PC-3 (cell line): ENCODE data around the gene C2. TPM values are rescaled to one million over a fixed set of nuclear protein-coding genes. Genes with fewer than 3 reads are reported as not detected.

Source experiments
- ATAC-seq: fragments of 200-7000 bp; cut with Tn5 transposase; 2 replicates; pipeline ENCODE4 v1.9.1; 2020; ENCODE audit warnings: mild to moderate bottlenecking, moderate library complexity
- BruUV-seq: library from RNA; stranded (reverse); fragments of 400-500 nt; replicated peaks from 2 replicates; lab custom pipeline; 2021; lab: Mats Ljungman, UMichigan
- CTCF ChIA-PET: fragments of 300-600 bp; sonication (Branson Sonifier 250); formaldehyde crosslinking; loops from one replicate; lab custom pipeline; 2022; ENCODE audit warnings: antibody characterized with exemption; lab: Charles Lee
- POLR2A ChIA-PET: fragments of 300-600 bp; sonication (Branson Sonifier 250); formaldehyde crosslinking; loops from one replicate; lab custom pipeline; 2022; ENCODE audit warnings: antibody characterized with exemption; ENCODE audit not compliant: unreplicated experiment; lab: Charles Lee
- DNase-seq: peaks from one replicate; pipeline ENCODE4 v3.0.0-alpha.2; 2015
- H2AFZ ChIP-seq: fragments of 300-600 bp; sonication (generic); 2 replicates; pipeline ENCODE4 v1.6.0; 2016; ENCODE audit warnings: antibody characterized with exemption, low read length
- H3F3A ChIP-seq: fragments of 300-600 bp; sonication (generic); one replicate; pipeline ENCODE4 v1.6.0; 2017; ENCODE audit warnings: antibody characterized with exemption, low read length, control low read depth, mild to moderate bottlenecking; ENCODE audit not compliant: unreplicated experiment
- H3K27ac ChIP-seq: fragments of 300-600 bp; sonication (generic); 2 replicates; pipeline ENCODE4 v1.5.1; 2016; ENCODE audit warnings: mild to moderate bottlenecking, low read length
- H3K27me3 ChIP-seq: fragments of 300-600 bp; sonication (generic); 2 replicates; pipeline ENCODE4 v1.6.1; 2016; ENCODE audit warnings: low read length, mixed read lengths
- H3K36me3 ChIP-seq: fragments of 300-600 bp; sonication (generic); 2 replicates; pipeline ENCODE4 v1.6.1; 2016; ENCODE audit warnings: low read depth, mixed run types, low read length, mixed read lengths
- H3K4me1 ChIP-seq: fragments of 300-600 bp; sonication (generic); 2 replicates; pipeline ENCODE4 v1.5.1; 2016; ENCODE audit warnings: low read length; ENCODE audit not compliant: insufficient read depth
- H3K4me2 ChIP-seq: fragments of 300-600 bp; sonication (generic); 2 replicates; pipeline ENCODE4 v1.6.0; 2016; ENCODE audit warnings: low read length
- H3K4me3 ChIP-seq: fragments of 300-600 bp; sonication (generic); 2 replicates; pipeline ENCODE4 v1.5.1; 2016; ENCODE audit warnings: mild to moderate bottlenecking, low read length, mixed read lengths
- H3K79me2 ChIP-seq: fragments of 300-600 bp; sonication (generic); 2 replicates; pipeline ENCODE4 v1.6.1; 2017; ENCODE audit warnings: low read length, mixed read lengths
- H3K9ac ChIP-seq: fragments of 300-600 bp; sonication (generic); 2 replicates; pipeline ENCODE4 v1.6.0; 2016; ENCODE audit warnings: mild to moderate bottlenecking, low read length
- H3K9me2 ChIP-seq: fragments of 300-600 bp; sonication (generic); replicated peaks from 2 replicates; pipeline ENCODE4 v1.6.1; 2016; ENCODE audit warnings: mixed run types, low read length, mixed read lengths
- H3K9me3 ChIP-seq: fragments of 300-600 bp; sonication (generic); 2 replicates; pipeline ENCODE4 v1.6.1; 2016; ENCODE audit warnings: low read length, mixed read lengths
- H4K20me1 ChIP-seq: fragments of 300-600 bp; sonication (generic); 2 replicates; pipeline ENCODE4 v1.6.1; 2016; ENCODE audit warnings: low read length, mixed read lengths
- EZH2 ChIP-seq: fragments of 300-600 bp; sonication (generic); IDR thresholded peaks from one replicate; pipeline ENCODE4 v1.6.1; 2017; ENCODE audit warnings: antibody characterized with exemption, mild to moderate bottlenecking, low read length; ENCODE audit not compliant: unreplicated experiment
- EZH2phosphoT487 ChIP-seq: fragments of 300-600 bp; sonication (generic); IDR thresholded peaks from 2 replicates; pipeline ENCODE4 v1.6.1; 2018; ENCODE audit warnings: mild to moderate bottlenecking, antibody characterized with exemption, low read length, borderline replicate concordance
- intact Hi-C: fragments of 100-400 bp; cut with micrococcal nuclease; formaldehyde crosslinking; loops from 2 replicates; pipeline ENCODE4 v1.9.0; 2023
- total RNA-seq: library from RNA; depleted of rRNA; stranded (reverse); fragments of >200 nt; gene quantifications from 2 replicates; pipeline ENCODE4 v1.2.3, GENCODE V29; 2014
- TF ChIP-seq, protein P1 (sequence below): fragments of 300-600 bp; sonication (generic); conservative IDR thresholded peaks from 2 replicates; pipeline ENCODE4 v1.5.1; 2017; ENCODE audit warnings: antibody characterized with exemption, low read depth, mild to moderate bottlenecking, low read length

The C2 gene
- total RNA-seq, 1 experiment from 2014 or later = not detected

DNA sequence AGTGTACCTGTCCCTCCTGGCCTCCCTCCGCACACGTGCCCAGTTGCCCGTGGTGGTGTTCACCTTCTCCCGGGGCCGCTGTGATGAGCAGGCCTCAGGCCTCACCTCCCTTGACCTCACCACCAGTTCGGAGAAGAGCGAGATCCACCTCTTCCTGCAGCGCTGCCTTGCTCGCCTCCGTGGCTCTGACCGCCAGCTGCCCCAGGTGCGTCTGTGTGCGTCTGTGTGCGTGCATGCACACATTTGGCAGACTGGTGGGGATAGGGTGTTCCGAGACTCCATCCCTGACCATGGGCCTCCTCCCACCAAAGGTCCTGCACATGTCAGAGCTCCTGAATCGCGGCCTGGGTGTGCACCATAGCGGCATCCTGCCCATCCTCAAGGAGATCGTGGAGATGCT is 36.4 kb downstream of the C2 start:
- Histone ChIP-seq H3K4me3 (no peak overlapping the region), H3K27me3 (no peaks in the 10 kb centered on the region), H3K79me2 (peaks cover 13% of the 10 kb centered on the region), H4K20me1 (no peaks in the 10 kb centered on the region), H3K36me3 (peaks cover 53% of the 10 kb centered on the region), H3K4me2 (no peak overlapping the region), H3K27ac (no peak overlapping the region), H3K9ac (no peak overlapping the region), H3K9me2 (no peaks in the 10 kb centered on the region), H3F3A (no peaks in the 10 kb centered on the region), H3K4me1 (peaks cover 9% of the 10 kb centered on the region), H3K9me3 (no peaks in the 10 kb centered on the region), H2AFZ (no peak overlapping the region)
- no peak for TF ChIP-seq EZH2
- TF ChIP-seq EZH2phosphoT487 = no peak
- TF ChIP-seq, protein P1, sequence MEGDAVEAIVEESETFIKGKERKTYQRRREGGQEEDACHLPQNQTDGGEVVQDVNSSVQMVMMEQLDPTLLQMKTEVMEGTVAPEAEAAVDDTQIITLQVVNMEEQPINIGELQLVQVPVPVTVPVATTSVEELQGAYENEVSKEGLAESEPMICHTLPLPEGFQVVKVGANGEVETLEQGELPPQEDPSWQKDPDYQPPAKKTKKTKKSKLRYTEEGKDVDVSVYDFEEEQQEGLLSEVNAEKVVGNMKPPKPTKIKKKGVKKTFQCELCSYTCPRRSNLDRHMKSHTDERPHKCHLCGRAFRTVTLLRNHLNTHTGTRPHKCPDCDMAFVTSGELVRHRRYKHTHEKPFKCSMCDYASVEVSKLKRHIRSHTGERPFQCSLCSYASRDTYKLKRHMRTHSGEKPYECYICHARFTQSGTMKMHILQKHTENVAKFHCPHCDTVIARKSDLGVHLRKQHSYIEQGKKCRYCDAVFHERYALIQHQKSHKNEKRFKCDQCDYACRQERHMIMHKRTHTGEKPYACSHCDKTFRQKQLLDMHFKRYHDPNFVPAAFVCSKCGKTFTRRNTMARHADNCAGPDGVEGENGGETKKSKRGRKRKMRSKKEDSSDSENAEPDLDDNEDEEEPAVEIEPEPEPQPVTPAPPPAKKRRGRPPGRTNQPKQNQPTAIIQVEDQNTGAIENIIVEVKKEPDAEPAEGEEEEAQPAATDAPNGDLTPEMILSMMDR = no peak
- no TSS peak for BruUV-seq
- DNase-seq (no peak), ATAC-seq (no peak)
- ChIA-PET POLR2A (no interaction called here), CTCF (no interaction called here)
- intact Hi-C loops = no loop called here

DNA sequence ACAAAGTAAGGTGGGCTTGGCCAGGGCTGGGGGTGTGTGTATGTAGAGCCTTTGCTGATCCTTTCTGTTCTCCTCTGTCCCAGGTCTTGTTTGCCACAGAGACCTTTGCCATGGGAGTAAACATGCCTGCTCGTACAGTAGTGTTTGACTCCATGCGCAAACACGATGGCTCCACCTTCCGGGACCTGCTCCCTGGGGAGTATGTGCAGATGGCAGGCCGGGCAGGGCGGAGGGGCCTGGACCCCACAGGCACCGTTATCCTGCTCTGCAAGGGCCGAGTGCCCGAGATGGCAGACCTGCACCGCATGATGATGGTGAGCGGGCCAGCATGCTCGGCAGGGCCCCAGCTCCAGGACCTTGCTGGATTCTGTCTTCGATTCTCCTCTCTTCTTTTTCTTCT is 38.2 kb downstream of the C2 start:
- POLR2A ChIA-PET = interaction anchor here (0.6 kb wide), 1 partner anchor 150 kb away, joined by 3 read pairs; the partner anchor contains the start of gene HSPA1A
- H3K27me3 ChIP-seq = no peaks in the 10 kb centered on the region
- ATAC-seq (no peak), DNase-seq (no peak)
- no peaks in the 10 kb centered on the region for H3F3A ChIP-seq
- no peak overlapping the region for H3K27ac ChIP-seq
- no peak overlapping the region for H3K9ac ChIP-seq
- intact Hi-C loops = no loop called here
- CTCF ChIA-PET = no interaction called here
- no peak overlapping the region for H3K4me2 ChIP-seq
- H3K9me2 ChIP-seq = no peaks in the 10 kb centered on the region
- H3K4me1 ChIP-seq = 0 out of 2 replicates have a peak, but pooled peaks cover 10% of the 10 kb centered on the region
- H3K4me3 ChIP-seq = no peak overlapping the region
- peaks cover 11% of the 10 kb centered on the region for H3K79me2 ChIP-seq
- H3K36me3 ChIP-seq = peaks cover 56% of the 10 kb centered on the region
- H4K20me1 ChIP-seq = no peaks in the 10 kb centered on the region
- no TSS peak for BruUV-seq
- no peaks in the 10 kb centered on the region for H3K9me3 ChIP-seq
- TF ChIP-seq, protein P1 = no peak
- TF ChIP-seq EZH2 = no peak
- TF ChIP-seq EZH2phosphoT487 = no peak
- no peak overlapping the region for H2AFZ ChIP-seq

DNA sequence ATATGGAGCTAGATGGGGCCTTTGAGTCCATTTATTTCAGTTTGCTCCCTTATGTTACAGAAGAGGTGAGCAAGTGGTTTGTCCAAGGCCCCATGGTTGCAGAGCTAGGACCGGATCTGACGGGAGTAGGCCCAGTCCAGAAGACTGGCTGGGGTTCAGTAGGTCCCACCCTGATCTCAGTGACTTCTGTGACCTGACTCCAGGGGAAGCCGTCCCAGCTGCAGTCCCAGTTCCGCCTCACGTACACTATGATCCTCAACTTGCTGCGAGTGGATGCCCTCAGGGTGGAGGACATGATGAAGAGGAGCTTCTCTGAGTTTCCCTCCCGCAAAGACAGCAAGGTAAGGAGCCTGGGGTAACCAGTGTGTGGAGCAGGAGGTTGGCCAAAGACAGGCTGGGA is 39.0 kb downstream of the C2 start:
- 0 out of 2 replicates have a peak, but pooled peaks cover 13% of the 10 kb centered on the region for H3K4me1 ChIP-seq
- DNase-seq (no peak), ATAC-seq (no peak)
- no peak overlapping the region for H3K9ac ChIP-seq
- H3F3A ChIP-seq = no peaks in the 10 kb centered on the region
- H3K9me3 ChIP-seq = no peaks in the 10 kb centered on the region
- no peak overlapping the region for H3K4me2 ChIP-seq
- POLR2A ChIA-PET = no interaction called here
- no TSS peak for BruUV-seq
- H3K27me3 ChIP-seq = no peaks in the 10 kb centered on the region
- CTCF ChIA-PET = no interaction called here
- no peak for TF ChIP-seq EZH2phosphoT487
- TF ChIP-seq EZH2 = no peak
- TF ChIP-seq, protein P1 = no peak
- H3K4me3 ChIP-seq = no peak overlapping the region
- peaks cover 19% of the 10 kb centered on the region for H3K79me2 ChIP-seq
- H3K36me3 ChIP-seq = peaks cover 53% of the 10 kb centered on the region
- intact Hi-C loops = no loop called here
- no peaks in the 10 kb centered on the region for H4K20me1 ChIP-seq
- H3K9me2 ChIP-seq = no peaks in the 10 kb centered on the region
- H2AFZ ChIP-seq = no peak overlapping the region
- no peak overlapping the region for H3K27ac ChIP-seq
